Dermis blood vessel endothelial cell (primary cell): ENCODE results near the gene EPHB2. TPM values are rescaled to one million over a fixed set of nuclear protein-coding genes. Genes with fewer than 3 reads are reported as not detected.
A peak's percentile ranks its signal among the peaks of the same experiment; 100 is the strongest.
"Not testable (repeated sequence)": the region's sequence is repeated elsewhere in the genome, so short reads cannot be mapped to it uniquely, and the experiment has no call there.

ENCODE experiments used
- DNase-seq: peaks from one replicate; pipeline ENCODE4 v3.0.0; 2010
- total RNA-seq: library from RNA; depleted of rRNA; stranded (reverse); fragments of >200 nt; gene quantifications from 2 replicates; pipeline ENCODE4 v1.2.3, GENCODE V29; 2014

The EPHB2 gene
- total RNA-seq, 1 donor from 2014 or later, result 35.1 TPM

- DNase-seq, result not testable (repeated sequence)
Observed at GRCh38 chr1:22843441-22844183, 133.0 kb downstream of the EPHB2 start.

GRCh38 chr1:22844621-22845020 lies 134.0 kb downstream of the EPHB2 start:
- no peak for DNase-seq

- no peak for DNase-seq
Observed at GRCh38 chr1:22845398-22845935, 134.8 kb downstream of the EPHB2 start.

- DNase-seq, result no peak
Observed at GRCh38 chr1:22846458-22846857, 135.8 kb downstream of the EPHB2 start.

- DNase-seq, result no peak
Observed at GRCh38 chr1:22847249-22847648, 136.6 kb downstream of the EPHB2 start.

- no peak for DNase-seq
Observed at GRCh38 chr1:22847709-22848108, 137.1 kb downstream of the EPHB2 start.

- DNase-seq, result no peak
Observed at GRCh38 chr1:22848405-22848804, 137.8 kb downstream of the EPHB2 start.

- DNase-seq, result no peak
Observed at GRCh38 chr1:22849770-22850169, 139.1 kb downstream of the EPHB2 start.

- no peak for DNase-seq
Observed at GRCh38 chr1:22850281-22850680, 139.6 kb downstream of the EPHB2 start.

GRCh38 chr1:22850681-22851080 lies 140.0 kb downstream of the EPHB2 start:
- peak; percentile 81 for DNase-seq

GRCh38 chr1:22851517-22851916 lies 140.9 kb downstream of the EPHB2 start:
- DNase-seq, result no peak

GRCh38 chr1:22852144-22852655 lies 141.6 kb downstream of the EPHB2 start:
- DNase-seq, result no peak

- no peak for DNase-seq
Observed at GRCh38 chr1:22853651-22854185, 143.1 kb downstream of the EPHB2 start.

- no peak for DNase-seq
Observed at GRCh38 chr1:22854688-22855565, 144.3 kb downstream of the EPHB2 start.

- DNase-seq, result no peak
Observed at GRCh38 chr1:22855668-22856606, 145.3 kb downstream of the EPHB2 start.

GRCh38 chr1:22857661-22858060 lies 147.0 kb downstream of the EPHB2 start:
- DNase-seq, result no peak

- DNase-seq, result no peak
Observed at GRCh38 chr1:22860414-22860800, 149.8 kb downstream of the EPHB2 start.

GRCh38 chr1:22860883-22861385 lies 150.3 kb downstream of the EPHB2 start:
- no peak for DNase-seq

GRCh38 chr1:22861764-22862440 lies 151.3 kb downstream of the EPHB2 start:
- DNase-seq, result peak; percentile 76

- DNase-seq, result no peak
Observed at GRCh38 chr1:22862752-22863151, 152.1 kb downstream of the EPHB2 start.

GRCh38 chr1:22863766-22864165 lies 153.1 kb downstream of the EPHB2 start:
- no peak for DNase-seq
